NCI-H146 treated with DMSO at 0.1 percent for 48 hours (cell line): ENCODE results near the gene CELSR2.

Experiments
- DNase-seq: peaks from one replicate; lab custom pipeline; 2025; ENCODE audit not compliant: unreplicated experiment; lab: John Stamatoyannopoulos, UW

The CELSR2 gene

DNA sequence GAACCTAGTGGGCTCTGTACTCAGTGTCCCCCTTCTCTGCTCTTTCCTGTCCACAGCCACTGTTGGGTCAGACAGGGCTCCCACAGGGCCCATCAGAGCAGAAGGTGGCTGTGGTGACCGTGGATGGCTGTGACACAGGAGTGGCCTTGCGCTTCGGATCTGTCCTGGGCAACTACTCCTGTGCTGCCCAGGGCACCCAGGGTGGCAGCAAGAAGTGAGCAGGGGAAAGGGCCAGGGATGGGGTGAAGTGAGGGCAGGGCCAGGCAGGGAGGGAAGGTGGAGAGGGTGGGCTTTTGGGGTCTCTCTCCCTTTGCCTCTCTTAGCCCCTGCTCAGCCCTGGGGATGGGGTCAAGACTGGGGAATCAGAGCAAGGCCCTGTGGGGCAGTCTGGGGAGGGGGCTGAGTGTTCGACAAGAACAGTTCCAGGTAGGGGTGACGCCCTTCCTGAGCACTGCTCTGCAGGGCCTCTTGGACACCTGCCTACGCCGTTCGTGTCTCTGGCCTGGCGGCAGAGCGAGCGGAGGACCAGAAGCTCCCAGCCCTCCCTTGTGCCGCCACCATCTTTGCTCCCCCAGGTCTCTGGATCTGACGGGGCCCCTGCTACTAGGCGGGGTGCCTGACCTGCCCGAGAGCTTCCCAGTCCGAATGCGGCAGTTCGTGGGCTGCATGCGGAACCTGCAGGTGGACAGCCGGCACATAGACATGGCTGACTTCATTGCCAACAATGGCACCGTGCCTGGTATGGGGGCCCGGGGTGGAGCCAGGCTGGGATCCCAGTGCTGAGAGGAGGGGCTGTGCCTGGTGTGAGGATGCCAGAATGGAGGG, 13.1 kb downstream of the CELSR2 start:
- DNase-seq: no peak

DNA sequence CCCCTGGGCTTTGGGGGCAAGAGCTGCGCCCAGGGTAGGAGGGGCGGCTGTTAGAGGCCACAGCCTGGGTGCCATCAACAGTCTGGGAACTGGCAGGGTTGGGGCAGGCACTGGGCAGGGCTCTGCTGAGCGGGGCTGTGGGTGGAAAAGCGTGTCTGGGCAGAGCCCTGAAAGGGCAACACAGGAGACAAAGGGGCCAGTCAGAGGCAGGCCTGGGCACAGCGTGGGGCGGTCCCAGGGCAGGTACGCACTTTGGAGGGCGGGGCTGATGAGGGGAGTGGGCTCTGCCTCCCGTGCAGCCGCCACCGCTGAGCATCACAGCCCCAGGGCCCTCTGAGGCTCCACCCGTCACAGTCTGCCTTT, 13.9 kb downstream of the CELSR2 start:
- DNase-seq: no peak

DNA sequence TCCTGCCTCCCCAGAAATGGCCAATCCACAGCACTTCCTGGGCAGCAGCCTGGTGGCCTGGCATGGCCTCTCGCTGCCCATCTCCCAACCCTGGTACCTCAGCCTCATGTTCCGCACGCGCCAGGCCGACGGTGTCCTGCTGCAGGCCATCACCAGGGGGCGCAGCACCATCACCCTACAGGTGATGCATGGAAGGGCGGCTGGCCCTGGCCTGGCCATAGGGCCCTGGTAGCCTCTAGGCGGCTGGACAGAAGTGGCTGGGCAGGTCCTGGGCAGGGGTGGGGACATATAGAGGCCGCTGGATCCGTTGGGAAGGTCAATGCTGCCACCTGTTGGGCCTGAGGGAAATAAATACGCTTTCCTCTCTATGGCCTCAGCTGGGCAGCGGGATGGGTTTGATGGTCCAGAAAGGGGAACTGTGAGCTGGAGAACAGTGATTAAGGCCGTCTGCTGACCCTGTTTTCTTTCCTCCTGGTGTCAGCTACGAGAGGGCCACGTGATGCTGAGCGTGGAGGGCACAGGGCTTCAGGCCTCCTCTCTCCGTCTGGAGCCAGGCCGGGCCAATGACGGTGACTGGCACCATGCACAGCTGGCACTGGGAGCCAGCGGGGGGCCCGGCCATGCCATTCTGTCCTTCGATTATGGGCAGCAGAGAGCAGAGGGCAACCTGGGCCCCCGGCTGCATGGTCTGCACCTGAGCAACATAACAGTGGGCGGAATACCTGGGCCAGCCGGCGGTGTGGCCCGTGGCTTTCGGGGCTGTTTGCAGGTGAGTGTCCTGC, 14.4 kb downstream of the CELSR2 start:
- DNase-seq: peak; percentile 78

DNA sequence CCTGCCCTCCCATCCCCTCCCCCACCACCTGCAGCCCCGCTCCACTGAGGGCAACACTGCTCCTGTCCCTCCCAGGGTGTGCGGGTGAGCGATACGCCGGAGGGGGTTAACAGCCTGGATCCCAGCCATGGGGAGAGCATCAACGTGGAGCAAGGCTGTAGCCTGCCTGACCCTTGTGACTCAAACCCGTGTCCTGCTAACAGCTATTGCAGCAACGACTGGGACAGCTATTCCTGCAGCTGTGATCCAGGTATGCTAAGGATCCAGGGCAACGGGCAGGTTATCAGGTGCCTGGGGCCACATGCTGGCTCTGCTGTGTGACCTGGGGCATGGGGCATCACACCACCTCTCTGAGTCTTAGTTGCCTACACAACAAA, 15.0 kb downstream of the CELSR2 start:
- DNase-seq: no peak

DNA sequence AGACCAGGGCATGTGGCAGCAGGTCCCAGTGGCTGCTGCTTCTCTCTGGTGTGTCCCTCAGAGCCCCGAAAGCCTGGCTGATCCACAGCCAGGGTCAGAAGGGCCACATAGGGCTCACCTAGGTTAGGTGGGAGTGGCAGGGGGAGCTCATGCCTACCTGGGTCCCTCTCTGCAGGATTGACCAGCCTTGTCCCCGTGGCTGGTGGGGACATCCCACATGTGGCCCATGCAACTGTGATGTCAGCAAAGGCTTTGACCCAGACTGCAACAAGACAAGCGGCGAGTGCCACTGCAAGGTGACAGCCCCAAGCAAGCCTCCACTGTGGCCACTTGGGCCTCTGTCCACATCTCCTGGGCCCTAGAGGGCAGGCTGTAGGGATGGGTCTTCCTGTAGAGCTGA, 15.7 kb downstream of the CELSR2 start:
- no peak for DNase-seq

DNA sequence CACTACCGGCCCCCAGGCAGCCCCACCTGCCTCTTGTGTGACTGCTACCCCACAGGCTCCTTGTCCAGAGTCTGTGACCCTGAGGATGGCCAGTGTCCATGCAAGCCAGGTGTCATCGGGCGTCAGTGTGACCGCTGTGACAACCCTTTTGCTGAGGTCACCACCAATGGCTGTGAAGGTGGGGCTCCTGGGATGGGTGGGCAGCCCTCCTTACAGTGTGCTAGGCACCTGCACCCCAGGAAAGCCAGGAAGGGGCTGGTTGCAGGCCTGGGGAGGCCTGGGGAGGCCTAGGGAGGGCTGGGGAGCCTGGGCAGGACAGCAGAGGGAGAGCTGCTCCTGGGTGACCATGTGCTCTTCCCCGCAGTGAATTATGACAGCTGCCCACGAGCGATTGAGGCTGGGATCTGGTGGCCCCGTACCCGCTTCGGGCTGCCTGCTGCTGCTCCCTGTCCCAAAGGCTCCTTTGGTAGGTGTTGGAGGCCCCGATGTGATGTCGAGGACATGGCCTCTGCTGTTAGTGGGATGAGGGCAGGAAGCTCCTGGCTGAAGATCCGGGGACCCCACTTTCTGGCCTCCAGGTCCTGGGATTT, 16.5 kb downstream of the CELSR2 start:
- no peak for DNase-seq

DNA sequence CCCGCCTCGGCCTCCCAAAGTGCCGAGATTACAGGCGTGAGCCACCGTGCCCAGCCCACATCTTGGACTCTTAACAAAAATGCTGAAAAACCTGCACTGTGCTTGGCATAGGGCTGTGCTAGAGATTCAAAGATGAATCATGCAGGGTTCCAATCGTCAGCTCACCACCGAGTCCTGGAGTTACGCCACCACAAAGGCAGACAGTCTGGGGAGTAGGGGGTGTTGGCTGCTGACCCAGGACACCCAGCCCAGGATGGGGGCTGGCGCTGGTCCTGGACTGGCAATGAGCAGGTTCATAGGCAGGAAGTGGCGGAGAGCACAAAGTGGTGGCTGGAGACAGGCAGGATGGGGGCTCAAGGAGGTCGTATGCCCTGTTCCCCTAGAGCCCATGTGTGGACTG, 17.6 kb downstream of the CELSR2 start:
- no peak for DNase-seq

DNA sequence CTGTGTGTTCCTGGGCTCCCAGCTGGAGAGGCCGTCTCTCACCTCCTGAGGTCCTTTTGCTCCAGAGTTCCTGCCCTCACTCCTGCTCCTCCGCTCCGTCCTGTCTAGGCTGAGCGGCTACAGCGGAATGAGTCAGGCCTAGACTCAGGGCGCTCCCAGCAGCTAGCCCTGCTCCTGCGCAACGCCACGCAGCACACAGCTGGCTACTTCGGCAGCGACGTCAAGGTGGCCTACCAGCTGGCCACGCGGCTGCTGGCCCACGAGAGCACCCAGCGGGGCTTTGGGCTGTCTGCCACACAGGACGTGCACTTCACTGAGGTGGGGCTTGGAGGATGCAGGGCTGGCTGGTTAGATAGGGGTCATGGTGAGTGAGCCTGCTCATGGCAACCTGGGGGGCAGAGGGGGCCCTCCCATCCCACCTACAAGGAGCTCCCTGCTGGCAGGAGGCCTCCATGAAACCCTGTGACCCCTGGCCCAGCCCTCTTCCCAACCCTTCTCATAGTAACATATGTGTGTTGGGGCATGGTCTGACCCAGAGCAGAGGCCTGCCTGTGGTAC, 18.5 kb downstream of the CELSR2 start:
- no peak for DNase-seq

DNA sequence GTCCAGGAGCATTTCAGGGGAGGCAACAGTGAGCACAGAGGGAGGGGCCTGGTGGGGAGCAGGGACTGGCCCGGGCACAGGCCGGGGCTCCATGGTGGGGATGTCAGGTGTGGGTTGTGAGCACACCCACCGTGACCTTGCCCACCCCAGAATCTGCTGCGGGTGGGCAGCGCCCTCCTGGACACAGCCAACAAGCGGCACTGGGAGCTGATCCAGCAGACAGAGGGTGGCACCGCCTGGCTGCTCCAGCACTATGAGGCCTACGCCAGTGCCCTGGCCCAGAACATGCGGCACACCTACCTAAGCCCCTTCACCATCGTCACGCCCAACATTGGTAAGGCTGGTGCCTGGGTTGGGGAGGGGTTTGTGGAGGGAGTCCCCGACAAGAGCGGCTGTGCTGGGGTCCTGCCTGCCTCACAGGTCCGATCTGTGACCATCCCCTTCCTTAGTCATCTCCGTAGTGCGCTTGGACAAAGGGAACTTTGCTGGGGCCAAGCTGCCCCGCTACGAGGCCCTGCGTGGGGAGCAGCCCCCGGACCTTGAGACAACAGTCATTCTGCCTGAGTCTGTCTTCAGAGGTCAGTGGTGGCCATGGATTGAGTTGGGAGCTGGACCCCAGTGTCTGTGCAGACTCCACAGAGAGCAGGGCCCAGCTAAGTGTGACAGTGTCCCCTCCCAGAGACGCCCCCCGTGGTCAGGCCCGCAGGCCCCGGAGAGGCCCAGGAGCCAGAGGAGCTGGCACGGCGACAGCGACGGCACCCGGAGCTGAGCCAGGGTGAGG, 19.3 kb downstream of the CELSR2 start:
- DNase-seq: no peak

DNA sequence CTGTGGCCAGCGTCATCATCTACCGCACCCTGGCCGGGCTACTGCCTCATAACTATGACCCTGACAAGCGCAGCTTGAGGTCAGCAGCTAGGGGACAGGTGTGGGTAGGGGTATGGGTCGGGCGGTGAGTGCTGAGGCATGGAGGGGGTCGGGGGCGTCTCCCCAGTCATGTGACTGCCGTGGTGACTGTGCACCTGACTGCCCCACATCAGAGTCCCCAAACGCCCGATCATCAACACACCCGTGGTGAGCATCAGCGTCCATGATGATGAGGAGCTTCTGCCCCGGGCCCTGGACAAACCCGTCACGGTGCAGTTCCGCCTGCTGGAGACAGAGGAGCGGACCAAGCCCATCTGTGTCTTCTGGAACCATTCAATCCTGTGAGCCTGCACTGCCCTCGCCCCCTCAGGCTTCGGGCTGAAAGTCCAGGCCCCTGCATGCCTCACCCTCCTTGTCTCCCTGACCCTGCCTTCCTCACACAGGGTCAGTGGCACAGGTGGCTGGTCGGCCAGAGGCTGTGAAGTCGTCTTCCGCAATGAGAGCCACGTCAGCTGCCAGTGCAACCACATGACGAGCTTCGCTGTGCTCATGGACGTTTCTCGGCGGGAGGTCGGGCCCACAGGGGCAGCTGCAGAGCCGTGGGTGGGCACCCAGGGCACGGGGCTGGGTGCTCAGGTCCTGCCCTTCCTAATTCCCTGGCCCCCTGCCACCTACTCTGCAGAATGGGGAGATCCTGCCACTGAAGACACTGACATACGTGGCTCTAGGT, 20.1 kb downstream of the CELSR2 start:
- no peak for DNase-seq

DNA sequence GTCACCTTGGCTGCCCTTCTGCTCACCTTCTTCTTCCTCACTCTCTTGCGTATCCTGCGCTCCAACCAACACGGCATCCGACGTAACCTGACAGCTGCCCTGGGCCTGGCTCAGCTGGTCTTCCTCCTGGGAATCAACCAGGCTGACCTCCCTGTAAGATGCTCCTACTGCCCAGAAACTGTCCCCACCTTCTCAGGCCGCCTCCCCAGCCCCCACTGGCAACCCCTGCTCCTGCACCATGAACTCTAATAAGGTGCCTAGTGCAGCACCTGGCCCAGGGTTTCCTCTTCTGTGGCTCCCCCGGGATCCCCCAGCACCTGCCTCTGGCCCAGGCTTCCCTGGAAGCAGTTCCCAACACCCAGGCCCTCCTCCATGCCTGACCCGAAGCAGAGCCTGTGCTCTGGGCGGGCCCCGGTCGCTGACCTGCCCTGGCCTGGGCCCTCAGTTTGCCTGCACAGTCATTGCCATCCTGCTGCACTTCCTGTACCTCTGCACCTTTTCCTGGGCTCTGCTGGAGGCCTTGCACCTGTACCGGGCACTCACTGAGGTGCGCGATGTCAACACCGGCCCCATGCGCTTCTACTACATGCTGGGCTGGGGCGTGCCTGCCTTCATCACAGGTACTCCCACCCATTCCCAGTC, 20.8 kb downstream of the CELSR2 start:
- DNase-seq: no peak

DNA sequence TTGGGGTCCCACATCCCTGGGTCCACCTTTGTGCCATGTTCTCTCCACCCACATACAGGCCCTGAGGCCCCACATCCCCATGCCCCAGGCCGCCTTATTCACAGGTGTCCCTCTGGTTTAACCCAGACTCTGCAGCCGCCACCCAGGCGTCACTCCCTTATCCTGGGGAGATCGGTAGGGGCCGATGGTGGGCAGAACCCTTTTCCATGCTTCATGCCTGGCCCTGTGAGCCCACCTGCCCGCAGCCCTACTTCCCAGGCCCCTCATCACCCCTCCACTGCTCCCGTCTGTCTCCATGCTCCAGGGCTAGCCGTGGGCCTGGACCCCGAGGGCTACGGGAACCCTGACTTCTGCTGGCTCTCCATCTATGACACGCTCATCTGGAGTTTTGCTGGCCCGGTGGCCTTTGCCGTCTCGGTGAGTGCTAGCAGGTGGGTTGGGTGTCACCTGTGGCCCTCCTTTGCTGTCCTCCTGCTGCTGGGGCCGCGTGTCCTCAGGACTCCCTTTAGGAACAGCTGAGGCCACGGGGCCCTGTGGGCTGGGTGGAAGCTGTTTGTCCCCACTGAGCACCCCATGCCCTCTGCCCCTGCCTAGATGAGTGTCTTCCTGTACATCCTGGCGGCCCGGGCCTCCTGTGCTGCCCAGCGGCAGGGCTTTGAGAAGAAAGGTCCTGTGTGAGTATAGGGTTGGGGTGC, 21.4 kb downstream of the CELSR2 start:
- no peak for DNase-seq

DNA sequence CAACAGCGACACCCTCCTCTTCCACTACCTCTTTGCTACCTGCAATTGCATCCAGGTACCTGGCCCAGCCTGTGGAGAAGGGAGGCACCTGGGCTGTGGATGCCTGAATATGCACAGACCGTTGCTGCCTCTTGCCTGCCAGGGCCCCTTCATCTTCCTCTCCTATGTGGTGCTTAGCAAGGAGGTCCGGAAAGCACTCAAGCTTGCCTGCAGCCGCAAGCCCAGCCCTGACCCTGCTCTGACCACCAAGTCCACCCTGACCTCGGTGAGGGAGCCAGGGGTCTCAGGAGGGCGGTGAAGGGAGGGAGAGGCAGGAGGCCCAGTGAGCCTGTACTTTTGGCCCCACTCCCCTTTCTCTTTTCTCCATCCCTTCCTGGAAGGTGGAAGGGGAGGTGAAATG, 22.1 kb downstream of the CELSR2 start:
- no peak for DNase-seq

DNA sequence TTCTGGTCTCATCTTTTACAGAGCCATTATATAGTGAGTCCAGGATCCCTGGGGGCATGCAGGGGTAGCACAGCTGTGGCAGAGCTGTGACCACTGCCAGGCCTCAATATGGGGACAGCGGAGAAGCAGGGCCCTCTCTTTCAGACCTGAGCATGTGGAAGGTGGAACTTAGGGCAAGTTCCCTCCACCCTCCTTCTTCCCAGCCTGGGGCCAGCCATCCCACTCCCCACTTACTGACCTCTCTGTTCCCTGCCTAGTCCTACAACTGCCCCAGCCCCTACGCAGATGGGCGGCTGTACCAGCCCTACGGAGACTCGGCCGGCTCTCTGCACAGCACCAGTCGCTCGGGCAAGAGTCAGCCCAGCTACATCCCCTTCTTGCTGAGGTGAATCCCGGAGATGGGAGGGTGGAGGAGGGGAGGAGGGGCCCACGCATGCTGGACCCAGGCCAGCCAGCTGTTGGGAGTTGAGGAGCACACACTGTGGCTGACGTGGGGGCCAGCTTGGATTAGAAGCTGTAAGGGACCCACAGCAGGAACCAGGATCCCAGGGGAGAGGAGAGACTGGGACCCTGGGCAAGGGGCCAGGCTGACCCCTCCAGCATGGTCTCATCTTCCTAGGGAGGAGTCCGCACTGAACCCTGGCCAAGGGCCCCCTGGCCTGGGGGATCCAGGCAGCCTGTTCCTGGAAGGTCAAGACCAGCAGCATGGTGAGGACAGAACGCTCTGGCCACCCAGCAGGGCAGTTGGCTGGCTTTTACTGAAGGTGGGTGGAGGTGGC, 22.9 kb downstream of the CELSR2 start:
- DNase-seq: no peak

DNA sequence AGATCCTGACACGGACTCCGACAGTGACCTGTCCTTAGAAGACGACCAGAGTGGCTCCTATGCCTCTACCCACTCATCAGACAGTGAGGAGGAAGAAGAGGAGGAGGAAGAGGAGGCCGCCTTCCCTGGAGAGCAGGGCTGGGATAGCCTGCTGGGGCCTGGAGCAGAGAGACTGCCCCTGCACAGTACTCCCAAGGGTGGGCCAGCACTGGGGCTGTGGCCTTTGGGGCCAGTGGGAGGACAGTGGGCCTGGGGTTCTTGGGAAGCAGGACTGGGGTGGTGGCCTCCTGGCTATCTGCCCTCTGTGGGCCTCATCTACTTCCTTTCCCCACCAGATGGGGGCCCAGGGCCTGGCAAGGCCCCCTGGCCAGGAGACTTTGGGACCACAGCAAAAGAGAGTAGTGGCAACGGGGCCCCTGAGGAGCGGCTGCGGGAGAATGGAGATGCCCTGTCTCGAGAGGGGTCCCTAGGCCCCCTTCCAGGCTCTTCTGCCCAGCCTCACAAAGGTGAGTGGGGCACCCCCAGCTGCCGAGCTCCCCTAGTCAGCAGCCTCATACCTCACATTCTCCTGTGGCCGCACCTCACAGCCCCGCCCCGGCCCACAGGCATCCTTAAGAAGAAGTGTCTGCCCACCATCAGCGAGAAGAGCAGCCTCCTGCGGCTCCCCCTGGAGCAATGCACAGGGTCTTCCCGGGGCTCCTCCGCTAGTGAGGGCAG, 23.6 kb downstream of the CELSR2 start:
- DNase-seq: no peak

DNA sequence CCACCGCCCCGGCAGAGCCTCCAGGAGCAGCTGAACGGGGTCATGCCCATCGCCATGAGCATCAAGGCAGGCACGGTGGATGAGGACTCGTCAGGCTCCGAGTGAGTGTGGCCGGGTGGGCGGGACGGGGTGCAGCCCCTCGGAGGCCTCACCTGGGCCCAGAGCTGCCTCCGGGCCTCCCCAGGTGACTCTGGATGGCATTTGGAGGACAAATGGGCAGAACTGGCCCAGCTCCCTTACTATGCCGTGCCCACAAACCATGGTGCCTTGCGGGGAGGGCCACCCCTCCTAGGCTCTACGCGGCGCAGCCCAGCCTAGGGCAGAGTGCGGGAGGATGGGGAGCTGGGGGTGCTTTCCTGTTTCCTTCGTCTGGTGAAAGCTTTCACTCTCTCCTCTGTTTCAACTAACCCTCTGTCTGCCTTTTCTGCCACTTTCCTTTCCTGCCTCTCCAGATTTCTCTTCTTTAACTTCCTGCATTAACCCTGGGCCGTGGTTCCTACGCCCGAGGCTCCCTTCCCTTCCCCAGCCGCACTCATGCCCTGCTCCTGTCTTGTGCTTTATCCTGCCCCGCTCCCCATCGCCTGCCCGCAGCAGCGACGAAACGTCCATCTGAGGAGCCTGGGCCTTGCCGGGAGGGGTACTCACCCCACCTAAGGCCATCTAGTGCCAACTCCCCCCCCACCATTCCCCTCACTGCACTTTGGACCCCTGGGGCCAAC, 24.4 kb downstream of the CELSR2 start:
- DNase-seq: no peak
